OCI-LY7 (cell line): ENCODE results near the gene ZNF526. TPM values are rescaled to one million over a fixed set of nuclear protein-coding genes. Genes with fewer than 3 reads are reported as not detected.
A peak's percentile ranks its signal among the peaks of the same experiment; 100 is the strongest.

Source experiments
- BruUV-seq: library from RNA; stranded (reverse); fragments of 400-500 nt; replicated peaks from 2 replicates; lab custom pipeline; 2021; lab: Mats Ljungman, UMichigan
- CTCF ChIA-PET: fragments of 300-600 bp; sonication (Branson Sonifier 250); formaldehyde crosslinking; loops from one replicate; lab custom pipeline; 2022; ENCODE audit warnings: antibody characterized with exemption; ENCODE audit not compliant: unreplicated experiment; lab: Charles Lee
- POLR2A ChIA-PET: fragments of 300-600 bp; sonication (Branson Sonifier 250); formaldehyde crosslinking; loops from one replicate; lab custom pipeline; 2022; ENCODE audit warnings: antibody characterized with exemption; lab: Charles Lee
- DNase-seq: peaks from one replicate; pipeline ENCODE4 v3.0.0-alpha.2; 2015; ENCODE audit warnings: low spot score
- H2AFZ ChIP-seq: fragments of 200-600 bp; sonication (generic), shearing (Covaris generic); 2 replicates; pipeline ENCODE4 v1.6.1; 2014; ENCODE audit warnings: mild to moderate bottlenecking, antibody characterized with exemption, low read length, moderate library complexity
- H3K27ac ChIP-seq: fragments of 200-600 bp; sonication (generic); 2 replicates; pipeline ENCODE4 v1.5.1; 2014; ENCODE audit warnings: mixed run types, low read depth, mild to moderate bottlenecking, moderate library complexity, low read length, inconsistent platforms; ENCODE audit not compliant: poor library complexity, severe bottlenecking
- H3K36me3 ChIP-seq: fragments of 200-600 bp; sonication (generic); 2 replicates; pipeline ENCODE4 v1.6.1; 2014; ENCODE audit warnings: mild to moderate bottlenecking, antibody characterized with exemption, low read length, moderate library complexity, mixed read lengths; ENCODE audit not compliant: insufficient read depth
- H3K4me1 ChIP-seq: fragments of 200-600 bp; sonication (generic); 2 replicates; pipeline ENCODE4 v1.5.1; 2014; ENCODE audit warnings: mild to moderate bottlenecking, low read length; ENCODE audit not compliant: insufficient read depth, poor library complexity, severe bottlenecking
- H3K4me2 ChIP-seq: fragments of 200-600 bp; sonication (generic); 2 replicates; pipeline ENCODE4 v1.6.1; 2014; ENCODE audit warnings: mild to moderate bottlenecking, low read length
- H3K4me3 ChIP-seq: fragments of 200-600 bp; sonication (generic); 2 replicates; pipeline ENCODE4 v1.5.1; 2014; ENCODE audit warnings: mild to moderate bottlenecking, low read depth, low read length; ENCODE audit not compliant: poor library complexity, severe bottlenecking
- H3K79me2 ChIP-seq: fragments of 200-600 bp; sonication (generic); 2 replicates; pipeline ENCODE4 v1.6.1; 2016; ENCODE audit warnings: low read depth, mild to moderate bottlenecking, low read length, moderate library complexity, mixed read lengths; ENCODE audit not compliant: insufficient read depth
- H3K9me2 ChIP-seq: fragments of 200-600 bp; sonication (generic); 2 replicates; pipeline ENCODE4 v1.6.1; 2016; ENCODE audit warnings: mild to moderate bottlenecking, low read length, mixed read lengths; ENCODE audit not compliant: insufficient read depth
- H3K9me3 ChIP-seq: fragments of 200-600 bp; sonication (generic); 2 replicates; pipeline ENCODE4 v1.6.1; 2014; ENCODE audit warnings: mild to moderate bottlenecking, mixed run types, low read length, mixed read lengths
- H4K20me1 ChIP-seq: fragments of 200-600 bp; sonication (generic); 2 replicates; pipeline ENCODE4 v1.6.1; 2014; ENCODE audit warnings: mild to moderate bottlenecking, antibody characterized with exemption, low read length, moderate library complexity, mixed read lengths; ENCODE audit not compliant: insufficient read depth
- CTCF ChIP-seq: fragments of 200-600 bp; sonication (generic); conservative IDR thresholded peaks from 2 replicates; pipeline ENCODE4 v1.5.1; 2014; ENCODE audit warnings: mild to moderate bottlenecking, antibody characterized with exemption, low read length, moderate library complexity, mixed read lengths
- EZH2phosphoT487 ChIP-seq: fragments of 200-600 bp; sonication (generic); IDR thresholded peaks from 2 replicates; pipeline ENCODE4 v1.6.1; 2018; ENCODE audit warnings: low read depth, borderline replicate concordance, mild to moderate bottlenecking, mixed run types, antibody characterized with exemption, low read length, moderate library complexity, mixed read lengths
- intact Hi-C: fragments of 100-400 bp; cut with micrococcal nuclease; formaldehyde crosslinking; loops from one replicate; pipeline ENCODE4 v1.10.0; 2022; ENCODE audit not compliant: unreplicated experiment
- total RNA-seq, 2 experiments: library from RNA; depleted of rRNA in 1 of 2; stranded (reverse); fragments of >200 nt in 1 of 2; shearing (Covaris generic) in 1 of 2; gene quantifications; 2 replicates each; pipeline ENCODE4 v1.2.3, GENCODE V29; 2014 to 2022

ZNF526 gene
- total RNA-seq, 2 experiments from 2014 or later = 9.0 to 12.7 TPM

DNA sequence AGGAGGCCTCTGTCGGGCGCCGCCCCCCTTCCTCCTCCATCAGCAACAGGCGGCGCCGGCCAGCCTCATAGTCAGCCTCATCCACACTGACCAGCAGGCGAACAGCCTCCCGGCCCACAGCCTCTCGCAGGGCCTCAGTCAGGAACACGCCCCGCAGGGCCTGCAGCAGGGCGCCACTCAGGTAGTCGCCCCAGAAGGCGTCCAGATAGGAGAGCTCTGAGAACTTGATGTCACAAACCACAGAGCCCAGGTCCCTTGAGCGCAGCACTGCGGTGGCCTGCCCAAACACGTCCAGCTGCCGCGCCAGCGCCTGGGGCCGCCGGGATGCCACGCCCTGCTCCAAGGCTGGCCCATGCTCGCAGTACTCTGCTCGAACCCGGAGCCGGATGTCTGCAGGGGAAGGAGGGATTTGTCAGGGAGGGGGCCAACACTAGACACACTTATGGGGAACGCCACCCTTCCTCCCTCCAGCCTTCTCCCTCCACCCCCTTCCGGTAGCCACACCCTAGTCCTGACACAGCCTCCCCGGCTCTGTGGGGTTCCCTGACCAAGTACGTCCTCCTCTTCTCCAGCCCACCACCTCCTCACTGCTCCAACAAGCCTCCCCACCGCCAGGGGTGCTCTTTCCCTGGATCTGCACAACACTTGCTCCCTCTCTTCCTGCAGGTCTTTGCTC, 20.5 kb upstream of the ZNF526 start:
- H3K9me3 ChIP-seq = no peaks in the 10 kb centered on the region
- peak overlapping the region; percentile 86 for H3K4me2 ChIP-seq
- peaks cover 83% of the 10 kb centered on the region for H3K36me3 ChIP-seq
- CTCF ChIA-PET = interaction anchor here (0.6 kb wide), 1 partner anchor 63 kb away, joined by 4 read pairs; no protein-coding TSS in a partner anchor
- H4K20me1 ChIP-seq = peaks cover 4% of the 10 kb centered on the region; the same call in 1 of the 2 replicates
- H2AFZ ChIP-seq = no peak overlapping the region
- POLR2A ChIA-PET = interaction anchor here (1.1 kb wide), 1 partner anchor 86 kb away, joined by 3 read pairs; no protein-coding TSS in a partner anchor
- peaks cover 6% of the 10 kb centered on the region; the same call in 1 of the 2 replicates for H3K79me2 ChIP-seq
- H3K9me2 ChIP-seq = no peaks in the 10 kb centered on the region
- BruUV-seq = no TSS peak
- H3K4me3 ChIP-seq = peak overlapping the region; percentile 57
- peak; percentile 43 for DNase-seq
- H3K27ac ChIP-seq = peak overlapping the region; percentile 76
- TF ChIP-seq EZH2phosphoT487 (no peak), CTCF (peak; percentile 77)
- intact Hi-C loops = no loop called here
- peaks cover 66% of the 10 kb centered on the region for H3K4me1 ChIP-seq

DNA sequence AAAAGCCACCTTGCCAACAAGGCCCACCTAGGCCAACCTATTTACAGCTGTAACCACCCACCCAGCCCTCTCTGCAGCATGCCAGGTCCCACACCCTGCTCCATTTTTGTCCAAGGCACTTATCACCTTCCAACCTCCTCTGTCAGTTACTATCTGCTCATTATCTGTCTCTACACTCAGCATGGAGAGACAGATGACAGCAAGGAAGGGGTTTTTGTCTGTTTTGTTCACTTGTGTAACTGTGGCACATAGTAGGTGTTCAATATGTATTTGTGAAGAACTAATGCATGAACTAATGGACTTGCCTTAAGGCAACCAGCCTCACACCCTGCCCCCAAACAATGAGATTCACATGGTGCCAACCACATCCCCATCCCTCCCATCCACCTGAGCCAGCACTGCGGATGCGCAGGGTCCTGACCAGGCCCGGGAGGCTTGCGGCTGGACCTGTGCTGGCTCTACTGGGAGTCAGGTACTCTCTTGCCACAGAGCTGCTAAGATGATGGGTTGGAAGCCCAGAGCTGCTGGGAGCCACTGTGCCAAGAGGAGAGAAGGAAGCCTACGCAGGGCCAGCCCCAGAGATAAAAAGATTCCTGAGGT, 19.9 kb upstream of the ZNF526 start:
- intact Hi-C loops = no loop called here
- H3K36me3 ChIP-seq = peaks cover 89% of the 10 kb centered on the region
- H3K9me2 ChIP-seq = no peaks in the 10 kb centered on the region
- ChIA-PET POLR2A (no interaction called here), CTCF (interaction anchor here (0.6 kb wide), 1 partner anchor 80 kb away, joined by 5 read pairs; no protein-coding TSS in a partner anchor)
- no peak overlapping the region for H2AFZ ChIP-seq
- no TSS peak for BruUV-seq
- DNase-seq = no peak
- peaks cover 4% of the 10 kb centered on the region; the same call in 1 of the 2 replicates for H4K20me1 ChIP-seq
- H3K9me3 ChIP-seq = no peaks in the 10 kb centered on the region
- H3K4me1 ChIP-seq = peaks cover 66% of the 10 kb centered on the region
- TF ChIP-seq CTCF (peak; percentile 58; the same call in 1 of the 2 replicates), EZH2phosphoT487 (no peak)
- H3K4me2 ChIP-seq = peak overlapping the region; percentile 86
- no peak overlapping the region for H3K4me3 ChIP-seq
- H3K27ac ChIP-seq = peak overlapping the region; percentile 76
- H3K79me2 ChIP-seq = peaks cover 6% of the 10 kb centered on the region; the same call in 1 of the 2 replicates
